H9 (cell line): ENCODE data around the gene MX1. TPM values are rescaled to one million over a fixed set of nuclear protein-coding genes. Genes with fewer than 3 reads are reported as not detected.
A peak's percentile ranks its signal among the peaks of the same experiment; 100 is the strongest.

Experiments
- DNase-seq: peaks from one replicate; pipeline ENCODE4 v3.0.0-alpha.2; 2017
- H2AFZ ChIP-seq: one replicate; pipeline ENCODE4 v1.6.1; 2013; ENCODE audit warnings: mild to moderate bottlenecking, low read length, control low read depth, moderate library complexity
- H2AK5ac ChIP-seq: 2 replicates; pipeline ENCODE4 v1.6.1; 2013; ENCODE audit warnings: low read length, control low read depth, mixed read lengths; ENCODE audit not compliant: insufficient read length
- H2BK120ac ChIP-seq: one replicate; pipeline ENCODE4 v1.6.1; 2013; ENCODE audit warnings: low read depth, mild to moderate bottlenecking, low read length, control low read depth, inconsistent platforms; ENCODE audit not compliant: poor library complexity, severe bottlenecking
- H2BK12ac ChIP-seq: 2 replicates; pipeline ENCODE4 v1.6.1; 2013; ENCODE audit warnings: low read length, control low read depth, mixed read lengths, low read depth; ENCODE audit not compliant: insufficient read length
- H2BK15ac ChIP-seq: 2 replicates; pipeline ENCODE4 v1.6.1; 2013; ENCODE audit warnings: low read depth, low read length, control low read depth
- H2BK20ac ChIP-seq: one replicate; pipeline ENCODE4 v1.6.1; 2013; ENCODE audit warnings: low read depth, mild to moderate bottlenecking, low read length, control low read depth, inconsistent platforms; ENCODE audit not compliant: poor library complexity, severe bottlenecking
- H2BK5ac ChIP-seq: 2 replicates; pipeline ENCODE4 v1.6.1; 2013; ENCODE audit warnings: low read length, control low read depth, mixed read lengths; ENCODE audit not compliant: insufficient read length
- H3K14ac ChIP-seq: 2 replicates; pipeline ENCODE4 v1.6.1; 2013; ENCODE audit warnings: low read length, control low read depth; ENCODE audit not compliant: insufficient read depth
- H3K18ac ChIP-seq: 2 replicates; pipeline ENCODE4 v1.6.1; 2013; ENCODE audit warnings: low read depth, mild to moderate bottlenecking, mixed read lengths, low read length, control low read depth; ENCODE audit not compliant: insufficient read length
- H3K23ac ChIP-seq: 2 replicates; pipeline ENCODE4 v1.6.1; 2013; ENCODE audit warnings: low read length, control low read depth, mixed read lengths, low read depth; ENCODE audit not compliant: insufficient read length
- H3K23me2 ChIP-seq: 2 replicates; pipeline ENCODE4 v1.6.1; 2013; ENCODE audit warnings: low read depth, mild to moderate bottlenecking, mixed read lengths, low read length, control low read depth; ENCODE audit not compliant: insufficient read length, poor library complexity, severe bottlenecking
- H3K27ac ChIP-seq: 2 replicates; pipeline ENCODE4 v1.5.1; 2013; ENCODE audit warnings: low read length, control low read depth, mixed read lengths, low read depth; ENCODE audit not compliant: insufficient read length
- H3K27me3 ChIP-seq: 2 replicates; pipeline ENCODE4 v1.6.1; 2013; ENCODE audit warnings: low read length, control low read depth, inconsistent platforms; ENCODE audit not compliant: insufficient read depth
- H3K4ac ChIP-seq: 2 replicates; pipeline ENCODE4 v1.6.1; 2013; ENCODE audit warnings: low read depth, mild to moderate bottlenecking, control low read depth, inconsistent platforms, low read length, moderate library complexity
- H3K4me1 ChIP-seq: 2 replicates; pipeline ENCODE4 v1.6.1; 2013; ENCODE audit warnings: low read length, control low read depth, inconsistent platforms; ENCODE audit not compliant: insufficient read depth
- H3K4me2 ChIP-seq: 2 replicates; pipeline ENCODE4 v1.6.1; 2013; ENCODE audit warnings: low read length, control low read depth, mixed read lengths; ENCODE audit not compliant: insufficient read length, insufficient read depth
- H3K56ac ChIP-seq: 2 replicates; pipeline ENCODE4 v1.6.1; 2013; ENCODE audit warnings: low read depth, mild to moderate bottlenecking, mixed read lengths, low read length, control low read depth; ENCODE audit not compliant: insufficient read length
- H3K79me1 ChIP-seq: 2 replicates; pipeline ENCODE4 v1.6.1; 2013; ENCODE audit warnings: low read depth, mild to moderate bottlenecking, moderate library complexity, low read length, control low read depth, inconsistent platforms; ENCODE audit not compliant: insufficient read depth, poor library complexity, severe bottlenecking
- H3K79me2 ChIP-seq: 2 replicates; pipeline ENCODE4 v1.6.1; 2013; ENCODE audit warnings: low read length, control low read depth, inconsistent platforms; ENCODE audit not compliant: insufficient read depth
- H3K9ac ChIP-seq: 2 replicates; pipeline ENCODE4 v1.6.1; 2013; ENCODE audit warnings: low read length, control low read depth, mixed read lengths; ENCODE audit not compliant: insufficient read length; ENCODE audit errors: extremely low read depth
- H3K9me3 ChIP-seq: one replicate; pipeline ENCODE4 v1.6.1; 2013; ENCODE audit warnings: low read depth, low read length, inconsistent platforms; ENCODE audit not compliant: control insufficient read depth
- H3T11ph ChIP-seq: one replicate; pipeline ENCODE4 v1.6.1; 2013; ENCODE audit warnings: mild to moderate bottlenecking, low read length, control low read depth, inconsistent platforms
- H4K20me1 ChIP-seq: one replicate; pipeline ENCODE4 v1.6.1; 2013; ENCODE audit not compliant: control insufficient read depth, insufficient read length, insufficient read depth
- H4K5ac ChIP-seq: 2 replicates; pipeline ENCODE4 v1.6.1; 2013; ENCODE audit warnings: low read depth, mild to moderate bottlenecking, mixed read lengths, low read length, control low read depth; ENCODE audit not compliant: insufficient read length
- H4K8ac ChIP-seq: replicated peaks from 2 replicates; pipeline ENCODE4 v1.6.1; 2013; ENCODE audit warnings: low read length, control low read depth, mixed read lengths, low read depth; ENCODE audit not compliant: insufficient read length
- H4K91ac ChIP-seq: 2 replicates; pipeline ENCODE4 v1.6.1; 2013; ENCODE audit warnings: low read depth, mild to moderate bottlenecking, moderate library complexity, mixed read lengths, low read length, control low read depth; ENCODE audit not compliant: insufficient read length
- H3K27ac Mint-ChIP-seq, 3 experiments: 2 replicates in 2 of 3; 3 replicates in 1 of 3; pipeline ENCODE4 v1.8.0; 2020 to 2021; ENCODE audit warnings: mixed read lengths in 3 of 3, mild to moderate bottlenecking in 1 of 3, moderate library complexity in 1 of 3
- H3K27me3 Mint-ChIP-seq: 2 replicates; pipeline ENCODE4 v1.8.0; 2021; ENCODE audit warnings: low read depth, mild to moderate bottlenecking, moderate library complexity, mixed read lengths
- H3K36me3 Mint-ChIP-seq, 3 experiments: 2 replicates in 2 of 3; 3 replicates in 1 of 3; pipeline ENCODE4 v1.8.0; 2020 to 2021; ENCODE audit warnings: low read depth in 3 of 3, mixed read lengths in 3 of 3; ENCODE audit not compliant: insufficient read depth in 1 of 3
- H3K4me1 Mint-ChIP-seq, 2 experiments: 2 replicates each; pipeline ENCODE4 v1.8.0; 2020; ENCODE audit warnings: mixed read lengths in 2 of 2
- H3K4me3 Mint-ChIP-seq, 2 experiments: 2 replicates in 1 of 2; 3 replicates in 1 of 2; pipeline ENCODE4 v1.8.0; 2020 to 2021; ENCODE audit warnings: mild to moderate bottlenecking in 2 of 2, mixed read lengths in 2 of 2, moderate library complexity in 1 of 2
- H3K9me3 Mint-ChIP-seq, 2 experiments: 2 replicates in 1 of 2; 3 replicates in 1 of 2; pipeline ENCODE4 v1.8.0; 2020; ENCODE audit warnings: mild to moderate bottlenecking in 2 of 2, mixed read lengths in 2 of 2, moderate library complexity in 1 of 2
- CTCF ChIP-seq: fragments of 200-600 bp; sonication (generic); conservative IDR thresholded peaks from 3 replicates; pipeline ENCODE4 v1.8.0; 2021; ENCODE audit warnings: antibody characterized with exemption, mild to moderate bottlenecking
- WGBS: extraction: QIAGEN DNeasy Blood & Tissue Kit; methylation state at CpG from one replicate; pipeline ENCODE4 v1.1.7; 2013; ENCODE audit warnings: missing lambda C conversion rate, low lambda C conversion rate, mixed read lengths; ENCODE audit not compliant: insufficient read length; ENCODE audit errors: extremely low coverage; 5-methylcytosine and 5-hydroxymethylcytosine counted together
- total RNA-seq: library from RNA; stranded (reverse); gene quantifications from 2 replicates; pipeline ENCODE4 v1.2.1, GENCODE V29; 2021

Gene MX1
- total RNA-seq, 1 experiment from 2014 or later = 6.3 TPM

GRCh38 chr21:41393876-41394465 lies 32.1 kb upstream of the MX1 start:
- peak; percentile 17 for DNase-seq
- Histone ChIP-seq H2BK15ac (no peak overlapping the region), H3K9ac (no peak overlapping the region), H3K56ac (no peak overlapping the region), H3K27me3 (no peaks in the 10 kb centered on the region), H4K8ac (peak overlapping the region; percentile 46), H3K14ac (no peak overlapping the region), H3K79me2 (no peaks in the 10 kb centered on the region), H4K91ac (no peak overlapping the region), H3K9me3 (no peaks in the 10 kb centered on the region), H3K27ac (no peak overlapping the region), H3K4me2 (no peak overlapping the region), H2AFZ (no peak overlapping the region), H2AK5ac (no peak overlapping the region), H3K23ac (no peak overlapping the region), H3K4ac (no peak overlapping the region), H3K23me2 (no peaks in the 10 kb centered on the region), H2BK5ac (no peak overlapping the region), H2BK12ac (no peak overlapping the region), H3K4me1 (peaks cover 3% of the 10 kb centered on the region; the same call in 1 of the 2 replicates), H3K79me1 (no peaks in the 10 kb centered on the region), H4K20me1 (no peaks in the 10 kb centered on the region), H2BK20ac (no peak overlapping the region), H4K5ac (no peak overlapping the region), H2BK120ac (no peak overlapping the region), H3K18ac (no peak overlapping the region), H3T11ph (no peak overlapping the region)
- WGBS = no CpG with 5 or more reads among the region's 8 CpGs
- Mint-ChIP-seq H3K36me3 (peaks cover 0 to 11% (median 0%) of the 10 kb centered on the region in 3 experiments; a peak in 1 of 7 replicates), H3K27ac (peak overlapping the region in 1 of 3 experiments; percentile 31; a peak in 1 of 7 replicates), H3K27me3 (no peaks in the 10 kb centered on the region; the same call in 1 of the 2 replicates), H3K4me1 (peaks cover 16 to 20% of the 10 kb centered on the region in 2 experiments), H3K4me3 (no peak overlapping the region), H3K9me3 (peaks cover 0 to 6% of the 10 kb centered on the region in 2 experiments; a peak in 1 of 5 replicates)
- TF ChIP-seq CTCF = no peak
